GM13976 (cell line): Measurements from ENCODE around the gene NAGPA.

Experiments
- DNase-seq: peaks from one replicate; pipeline ENCODE4 v3.0.0; 2012; ENCODE audit warnings: low spot score
- CTCF ChIP-seq: IDR thresholded peaks from 2 replicates; pipeline ENCODE4 v1.5.1; 2012; ENCODE audit warnings: borderline replicate concordance, mild to moderate bottlenecking; ENCODE audit not compliant: insufficient read depth; ENCODE audit errors: extremely low read depth, missing control alignments, control extremely low read depth
- in situ Hi-C: fragments of 300-500 bp; cut with MboI; formaldehyde crosslinking; loops from one replicate; pipeline ENCODE4 v1.12.0; 2022; ENCODE audit warnings: low sequenced_read_pairs, mixed read lengths, inconsistent platforms; ENCODE audit not compliant: unreplicated experiment

Gene NAGPA

GRCh38 chr16:5006348-5007193 is 27.2 kb downstream of the NAGPA start:
- no peak for TF ChIP-seq CTCF
- in situ Hi-C loops: no loop called here
- DNase-seq: no peak

GRCh38 chr16:5005916-5006315 is 27.8 kb downstream of the NAGPA start:
- in situ Hi-C loops: no loop called here
- no peak for TF ChIP-seq CTCF
- no peak for DNase-seq

GRCh38 chr16:5004311-5004710 is 29.4 kb downstream of the NAGPA start:
- no peak for DNase-seq
- no peak for TF ChIP-seq CTCF
- in situ Hi-C loops: no loop called here

GRCh38 chr16:5003828-5004227 is 29.9 kb downstream of the NAGPA start:
- in situ Hi-C loops: no loop called here
- no peak for TF ChIP-seq CTCF
- DNase-seq: no peak

GRCh38 chr16:5003211-5003610 is 30.5 kb downstream of the NAGPA start:
- no peak for TF ChIP-seq CTCF
- in situ Hi-C loops: no loop called here
- DNase-seq: no peak

- no peak for DNase-seq
- in situ Hi-C loops: no loop called here
- no peak for TF ChIP-seq CTCF
These were observed 31.0 kb downstream of the NAGPA start for GRCh38 chr16:5002699-5003143.
